ENCODE data around the gene DNAI7.

Gene DNAI7

GRCh38 chr12:25126746-25127145 is 68.2 kb downstream of the DNAI7 start:
- no peaks in the 10 kb centered on the region for H3K36me3 ChIP-seq (ENCODE audit: insufficient read depth, low read length)
- H3K27ac ChIP-seq (ENCODE audit: low read depth, low read length), result no peak overlapping the region
- no peak overlapping the region for H3K4me3 ChIP-seq (ENCODE audit: low read depth, low read length)
- no peak overlapping the region for H2AFZ ChIP-seq (ENCODE audit: low read length, unreplicated experiment)
- peaks cover 3% of the 10 kb centered on the region for H3K4me1 ChIP-seq (ENCODE audit: control insufficient read depth, insufficient read depth, low read length, unreplicated experiment)
- no peaks in the 10 kb centered on the region for H3K79me2 ChIP-seq (ENCODE audit: control insufficient read depth, insufficient read depth, low read length, unreplicated experiment)
- H3K27me3 ChIP-seq (ENCODE audit: insufficient read depth, low read length), result no peaks in the 10 kb centered on the region

- no peaks in the 10 kb centered on the region for H3K36me3 ChIP-seq (ENCODE audit: insufficient read depth, low read length)
- no peak overlapping the region for H3K4me3 ChIP-seq (ENCODE audit: low read depth, low read length)
- H2AFZ ChIP-seq (ENCODE audit: low read length, unreplicated experiment), result no peak overlapping the region
- H3K27ac ChIP-seq (ENCODE audit: low read depth, low read length), result no peak overlapping the region
- no peaks in the 10 kb centered on the region for H3K27me3 ChIP-seq (ENCODE audit: insufficient read depth, low read length)
- no peaks in the 10 kb centered on the region for H3K79me2 ChIP-seq (ENCODE audit: control insufficient read depth, insufficient read depth, low read length, unreplicated experiment)
- peaks cover 6% of the 10 kb centered on the region for H3K4me1 ChIP-seq (ENCODE audit: control insufficient read depth, insufficient read depth, low read length, unreplicated experiment)
Observed at GRCh38 chr12:25126101-25126500, 68.9 kb downstream of the DNAI7 start.

GRCh38 chr12:25124493-25124892 is 70.5 kb downstream of the DNAI7 start:
- H3K4me1 ChIP-seq (ENCODE audit: control insufficient read depth, insufficient read depth, low read length, unreplicated experiment), result peaks cover 6% of the 10 kb centered on the region
- H3K27ac ChIP-seq (ENCODE audit: low read depth, low read length), result no peak overlapping the region
- no peaks in the 10 kb centered on the region for H3K79me2 ChIP-seq (ENCODE audit: control insufficient read depth, insufficient read depth, low read length, unreplicated experiment)
- no peaks in the 10 kb centered on the region for H3K36me3 ChIP-seq (ENCODE audit: insufficient read depth, low read length)
- H2AFZ ChIP-seq (ENCODE audit: low read length, unreplicated experiment), result no peak overlapping the region
- H3K4me3 ChIP-seq (ENCODE audit: low read depth, low read length), result no peak overlapping the region
- H3K27me3 ChIP-seq (ENCODE audit: insufficient read depth, low read length), result no peaks in the 10 kb centered on the region

GRCh38 chr12:25123126-25123525 is 71.8 kb downstream of the DNAI7 start:
- no peak overlapping the region for H3K4me3 ChIP-seq (ENCODE audit: low read depth, low read length)
- H3K4me1 ChIP-seq (ENCODE audit: control insufficient read depth, insufficient read depth, low read length, unreplicated experiment), result peaks cover 6% of the 10 kb centered on the region
- no peaks in the 10 kb centered on the region for H3K27me3 ChIP-seq (ENCODE audit: insufficient read depth, low read length)
- no peaks in the 10 kb centered on the region for H3K36me3 ChIP-seq (ENCODE audit: insufficient read depth, low read length)
- H3K27ac ChIP-seq (ENCODE audit: low read depth, low read length), result no peak overlapping the region
- no peak overlapping the region for H2AFZ ChIP-seq (ENCODE audit: low read length, unreplicated experiment)
- H3K79me2 ChIP-seq (ENCODE audit: control insufficient read depth, insufficient read depth, low read length, unreplicated experiment), result no peaks in the 10 kb centered on the region

GRCh38 chr12:25121916-25122315 is 73.0 kb downstream of the DNAI7 start:
- H3K27me3 ChIP-seq (ENCODE audit: insufficient read depth, low read length), result no peaks in the 10 kb centered on the region
- peaks cover 6% of the 10 kb centered on the region for H3K4me1 ChIP-seq (ENCODE audit: control insufficient read depth, insufficient read depth, low read length, unreplicated experiment)
- H2AFZ ChIP-seq (ENCODE audit: low read length, unreplicated experiment), result no peak overlapping the region
- H3K27ac ChIP-seq (ENCODE audit: low read depth, low read length), result no peak overlapping the region
- no peaks in the 10 kb centered on the region for H3K36me3 ChIP-seq (ENCODE audit: insufficient read depth, low read length)
- H3K79me2 ChIP-seq (ENCODE audit: control insufficient read depth, insufficient read depth, low read length, unreplicated experiment), result no peaks in the 10 kb centered on the region
- no peak overlapping the region for H3K4me3 ChIP-seq (ENCODE audit: low read depth, low read length)

DNA sequence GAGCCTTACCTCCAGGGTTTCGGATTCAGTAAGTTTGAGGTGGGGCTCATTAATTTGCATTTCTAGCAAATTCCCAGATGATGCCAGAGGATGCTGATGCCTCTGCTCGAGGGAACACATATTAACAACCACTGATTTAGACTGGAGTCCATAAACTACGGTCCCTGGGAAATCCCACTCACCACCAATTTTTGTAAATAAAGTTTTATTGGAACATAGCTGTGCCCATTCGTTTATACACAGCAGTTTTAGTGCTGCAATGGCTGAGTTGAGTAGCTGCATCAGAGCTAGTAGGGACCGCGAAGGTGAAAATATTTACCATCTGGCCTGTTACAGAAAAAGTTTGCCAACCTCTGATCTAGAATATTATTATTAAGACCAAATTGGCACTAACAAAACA is 73.8 kb downstream of the DNAI7 start:
- Histone ChIP-seq H3K27ac (ENCODE audit: low read depth, low read length) (no peak overlapping the region), H2AFZ (ENCODE audit: low read length, unreplicated experiment) (no peak overlapping the region), H3K27me3 (ENCODE audit: insufficient read depth, low read length) (no peaks in the 10 kb centered on the region), H3K4me1 (ENCODE audit: control insufficient read depth, insufficient read depth, low read length, unreplicated experiment) (peaks cover 6% of the 10 kb centered on the region), H3K36me3 (ENCODE audit: insufficient read depth, low read length) (no peaks in the 10 kb centered on the region), H3K4me3 (ENCODE audit: low read depth, low read length) (no peak overlapping the region), H3K79me2 (ENCODE audit: control insufficient read depth, insufficient read depth, low read length, unreplicated experiment) (no peaks in the 10 kb centered on the region)

DNA sequence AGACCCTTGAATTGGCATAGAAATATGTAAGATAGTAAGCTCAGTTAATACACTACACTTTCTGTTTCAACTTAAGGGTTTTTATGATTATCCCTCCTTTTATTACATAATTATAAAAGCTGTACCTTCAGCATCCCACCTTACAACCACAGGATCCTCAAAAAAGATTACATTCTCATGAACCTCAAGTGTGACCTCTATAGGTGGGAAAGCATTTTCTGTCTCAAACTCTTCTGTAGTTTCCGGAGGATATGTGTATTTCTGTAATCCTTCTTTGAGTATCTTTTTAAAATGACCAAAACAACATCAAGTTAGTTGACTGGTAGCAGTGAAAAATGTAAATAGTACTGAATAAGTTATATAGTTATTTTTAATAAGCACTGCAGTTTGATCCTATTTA is 75.9 kb downstream of the DNAI7 start:
- H3K79me2 ChIP-seq (ENCODE audit: control insufficient read depth, insufficient read depth, low read length, unreplicated experiment), result no peaks in the 10 kb centered on the region
- H2AFZ ChIP-seq (ENCODE audit: low read length, unreplicated experiment), result no peak overlapping the region
- no peaks in the 10 kb centered on the region for H3K27me3 ChIP-seq (ENCODE audit: insufficient read depth, low read length)
- H3K4me1 ChIP-seq (ENCODE audit: control insufficient read depth, insufficient read depth, low read length, unreplicated experiment), result peaks cover 6% of the 10 kb centered on the region
- no peak overlapping the region for H3K4me3 ChIP-seq (ENCODE audit: low read depth, low read length)
- H3K36me3 ChIP-seq (ENCODE audit: insufficient read depth, low read length), result no peaks in the 10 kb centered on the region
- H3K27ac ChIP-seq (ENCODE audit: low read depth, low read length), result no peak overlapping the region

GRCh38 chr12:25115677-25116076 is 79.3 kb downstream of the DNAI7 start:
- H2AFZ ChIP-seq (ENCODE audit: low read length, unreplicated experiment), result no peak overlapping the region
- H3K36me3 ChIP-seq (ENCODE audit: insufficient read depth, low read length), result no peaks in the 10 kb centered on the region
- H3K4me1 ChIP-seq (ENCODE audit: control insufficient read depth, insufficient read depth, low read length, unreplicated experiment), result no peaks in the 10 kb centered on the region
- no peaks in the 10 kb centered on the region for H3K27me3 ChIP-seq (ENCODE audit: insufficient read depth, low read length)
- H3K4me3 ChIP-seq (ENCODE audit: low read depth, low read length), result no peak overlapping the region
- no peak overlapping the region for H3K27ac ChIP-seq (ENCODE audit: low read depth, low read length)
- H3K79me2 ChIP-seq (ENCODE audit: control insufficient read depth, insufficient read depth, low read length, unreplicated experiment), result no peaks in the 10 kb centered on the region

DNA sequence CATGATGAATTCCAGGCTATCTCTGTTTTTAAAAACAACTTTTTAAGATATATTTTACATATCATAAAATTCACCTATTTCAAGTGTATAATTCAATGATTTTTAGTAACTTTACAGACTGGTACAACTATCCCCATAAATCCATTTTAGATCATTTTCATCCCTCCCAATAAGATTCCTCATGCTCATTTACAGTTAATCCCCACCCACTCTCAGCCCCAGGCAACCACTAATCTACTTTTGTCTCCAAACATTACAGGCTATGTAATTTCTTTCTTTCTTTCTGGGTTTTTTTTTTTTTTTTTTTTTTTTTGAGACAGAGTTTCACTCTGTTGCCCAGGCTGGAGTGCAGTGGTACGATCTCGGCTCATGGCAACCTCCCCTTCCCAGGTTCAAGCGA is 81.3 kb downstream of the DNAI7 start:
- Histone ChIP-seq H3K27me3 (ENCODE audit: insufficient read depth, low read length) (no peaks in the 10 kb centered on the region), H2AFZ (ENCODE audit: low read length, unreplicated experiment) (no peak overlapping the region), H3K27ac (ENCODE audit: low read depth, low read length) (no peak overlapping the region), H3K4me1 (ENCODE audit: control insufficient read depth, insufficient read depth, low read length, unreplicated experiment) (no peaks in the 10 kb centered on the region), H3K79me2 (ENCODE audit: control insufficient read depth, insufficient read depth, low read length, unreplicated experiment) (no peaks in the 10 kb centered on the region), H3K36me3 (ENCODE audit: insufficient read depth, low read length) (no peaks in the 10 kb centered on the region), H3K4me3 (ENCODE audit: low read depth, low read length) (no peak overlapping the region)

GRCh38 chr12:25110260-25110659 is 84.7 kb downstream of the DNAI7 start:
- Histone ChIP-seq H3K27me3 (ENCODE audit: insufficient read depth, low read length) (no peaks in the 10 kb centered on the region), H3K4me1 (ENCODE audit: control insufficient read depth, insufficient read depth, low read length, unreplicated experiment) (no peaks in the 10 kb centered on the region), H3K79me2 (ENCODE audit: control insufficient read depth, insufficient read depth, low read length, unreplicated experiment) (no peaks in the 10 kb centered on the region), H3K36me3 (ENCODE audit: insufficient read depth, low read length) (no peaks in the 10 kb centered on the region), H2AFZ (ENCODE audit: low read length, unreplicated experiment) (no peak overlapping the region), H3K27ac (ENCODE audit: low read depth, low read length) (no peak overlapping the region), H3K4me3 (ENCODE audit: low read depth, low read length) (no peak overlapping the region)

DNA sequence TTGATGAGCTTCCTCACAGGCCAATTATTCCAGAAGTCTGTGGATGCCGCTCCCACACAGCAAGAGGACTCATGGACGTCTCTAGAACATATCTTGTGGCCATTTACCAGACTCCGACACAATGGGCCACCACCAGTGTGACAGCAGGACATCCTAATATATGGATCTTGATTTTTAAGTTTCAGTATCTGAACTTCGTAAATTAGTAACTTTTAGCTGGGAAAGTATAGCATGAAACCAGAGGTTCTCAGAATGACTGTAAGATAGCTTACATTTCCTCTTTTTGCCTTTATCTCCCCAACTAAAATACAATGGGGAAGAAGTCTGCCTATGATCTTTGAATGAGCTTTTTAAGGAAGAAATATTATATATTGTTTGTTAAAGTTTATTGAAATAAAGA is 87.0 kb downstream of the DNAI7 start:
- H3K27ac ChIP-seq (ENCODE audit: low read depth, low read length), result no peak overlapping the region
- H3K4me3 ChIP-seq (ENCODE audit: low read depth, low read length), result no peak overlapping the region
- no peaks in the 10 kb centered on the region for H3K4me1 ChIP-seq (ENCODE audit: control insufficient read depth, insufficient read depth, low read length, unreplicated experiment)
- H3K79me2 ChIP-seq (ENCODE audit: control insufficient read depth, insufficient read depth, low read length, unreplicated experiment), result no peaks in the 10 kb centered on the region
- H2AFZ ChIP-seq (ENCODE audit: low read length, unreplicated experiment), result no peak overlapping the region
- H3K36me3 ChIP-seq (ENCODE audit: insufficient read depth, low read length), result no peaks in the 10 kb centered on the region
- H3K27me3 ChIP-seq (ENCODE audit: insufficient read depth, low read length), result no peaks in the 10 kb centered on the region

DNA sequence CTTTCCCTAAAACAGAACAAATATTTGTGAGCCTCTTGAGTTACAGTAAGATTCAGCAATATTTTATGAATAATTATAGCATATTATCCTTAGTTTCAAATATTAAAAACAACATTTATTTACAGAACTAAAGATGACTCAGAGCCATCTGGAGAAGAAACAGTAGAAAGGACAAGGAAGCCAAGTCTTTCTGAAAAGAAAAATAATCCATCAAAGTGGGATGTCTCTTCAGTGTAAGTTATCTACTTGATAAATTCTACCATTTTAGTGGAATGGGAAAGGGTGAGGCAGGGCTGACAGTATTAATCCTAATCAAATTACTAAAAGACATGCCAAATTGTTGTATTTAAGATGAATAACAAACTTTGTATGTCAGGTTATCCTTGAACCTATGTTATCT is 88.1 kb downstream of the DNAI7 start:
- no peak overlapping the region for H3K4me3 ChIP-seq (ENCODE audit: low read depth, low read length)
- no peaks in the 10 kb centered on the region for H3K36me3 ChIP-seq (ENCODE audit: insufficient read depth, low read length)
- H3K27ac ChIP-seq (ENCODE audit: low read depth, low read length), result no peak overlapping the region
- no peak overlapping the region for H2AFZ ChIP-seq (ENCODE audit: low read length, unreplicated experiment)
- no peaks in the 10 kb centered on the region for H3K79me2 ChIP-seq (ENCODE audit: control insufficient read depth, insufficient read depth, low read length, unreplicated experiment)
- no peaks in the 10 kb centered on the region for H3K4me1 ChIP-seq (ENCODE audit: control insufficient read depth, insufficient read depth, low read length, unreplicated experiment)
- no peaks in the 10 kb centered on the region for H3K27me3 ChIP-seq (ENCODE audit: insufficient read depth, low read length)

All from ACC112 (cell line).